ENCODE results near the gene SLC7A8.

GRCh38 chr14:23148591-23149249 is 34.7 kb downstream of the SLC7A8 start:
- no peak for TF ChIP-seq POLR2A (IDR thresholded peaks at IDR 0.05)
- TF ChIP-seq, protein P1, sequence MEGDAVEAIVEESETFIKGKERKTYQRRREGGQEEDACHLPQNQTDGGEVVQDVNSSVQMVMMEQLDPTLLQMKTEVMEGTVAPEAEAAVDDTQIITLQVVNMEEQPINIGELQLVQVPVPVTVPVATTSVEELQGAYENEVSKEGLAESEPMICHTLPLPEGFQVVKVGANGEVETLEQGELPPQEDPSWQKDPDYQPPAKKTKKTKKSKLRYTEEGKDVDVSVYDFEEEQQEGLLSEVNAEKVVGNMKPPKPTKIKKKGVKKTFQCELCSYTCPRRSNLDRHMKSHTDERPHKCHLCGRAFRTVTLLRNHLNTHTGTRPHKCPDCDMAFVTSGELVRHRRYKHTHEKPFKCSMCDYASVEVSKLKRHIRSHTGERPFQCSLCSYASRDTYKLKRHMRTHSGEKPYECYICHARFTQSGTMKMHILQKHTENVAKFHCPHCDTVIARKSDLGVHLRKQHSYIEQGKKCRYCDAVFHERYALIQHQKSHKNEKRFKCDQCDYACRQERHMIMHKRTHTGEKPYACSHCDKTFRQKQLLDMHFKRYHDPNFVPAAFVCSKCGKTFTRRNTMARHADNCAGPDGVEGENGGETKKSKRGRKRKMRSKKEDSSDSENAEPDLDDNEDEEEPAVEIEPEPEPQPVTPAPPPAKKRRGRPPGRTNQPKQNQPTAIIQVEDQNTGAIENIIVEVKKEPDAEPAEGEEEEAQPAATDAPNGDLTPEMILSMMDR (IDR thresholded peaks at IDR 0.05) = no peak

All from lower leg skin (tissue), 3 donors.